GM19455 (cell line): ENCODE data around the gene GRHL3.

Experiments used
- ATAC-seq: cut with Tn5 transposase; IDR thresholded peaks from one replicate; pipeline ENCODE4 v1.9.1; 2021; ENCODE audit not compliant: unreplicated experiment

Gene GRHL3

GRCh38 chr1:24317081-24317480, 2.1 kb upstream of the GRHL3 start:
- ATAC-seq, result no peak

- ATAC-seq, result no peak
These were observed 1.1 kb upstream of the GRHL3 start for GRCh38 chr1:24317956-24318614.

GRCh38 chr1:24318615-24319311, 394 bp upstream of the GRHL3 start:
- no peak for ATAC-seq

GRCh38 chr1:24319962-24320361, 805 bp downstream of the GRHL3 start:
- no peak for ATAC-seq

- ATAC-seq, result no peak
These were observed 2.0 kb downstream of the GRHL3 start for GRCh38 chr1:24321126-24321525.

- ATAC-seq, result no peak
These were observed 2.7 kb downstream of the GRHL3 start for GRCh38 chr1:24321697-24322469.

GRCh38 chr1:24322470-24323177, 3.5 kb downstream of the GRHL3 start:
- no peak for ATAC-seq

GRCh38 chr1:24323281-24323680, 4.1 kb downstream of the GRHL3 start:
- no peak for ATAC-seq

- ATAC-seq, result no peak
These were observed 5.7 kb downstream of the GRHL3 start for GRCh38 chr1:24324903-24325302.

- no peak for ATAC-seq
These were observed 6.7 kb downstream of the GRHL3 start for GRCh38 chr1:24325587-24326449.

GRCh38 chr1:24327486-24327885, 8.3 kb downstream of the GRHL3 start:
- ATAC-seq, result no peak

GRCh38 chr1:24327891-24328290, 8.7 kb downstream of the GRHL3 start:
- no peak for ATAC-seq

- no peak for ATAC-seq
These were observed 10.2 kb downstream of the GRHL3 start for GRCh38 chr1:24329331-24329730.

GRCh38 chr1:24329797-24330543, 10.8 kb downstream of the GRHL3 start:
- ATAC-seq, result no peak

GRCh38 chr1:24331961-24332673, 13.0 kb downstream of the GRHL3 start:
- no peak for ATAC-seq

GRCh38 chr1:24336075-24336474, 16.9 kb downstream of the GRHL3 start:
- no peak for ATAC-seq

- ATAC-seq, result no peak
These were observed 18.3 kb downstream of the GRHL3 start for GRCh38 chr1:24337455-24337854.

GRCh38 chr1:24338447-24338846, 19.3 kb downstream of the GRHL3 start:
- no peak for ATAC-seq

GRCh38 chr1:24339996-24340395, 20.8 kb downstream of the GRHL3 start:
- no peak for ATAC-seq
